ENCODE results near the gene ERCC6L.

The ERCC6L gene

GRCh38 chrX:72238721-72239475, at the start of gene ERCC6L:
Gene ERCC6L, minus strand, starts transcription at chrX:72239027. Its CDS starts 116 bp downstream, at chrX:72238911.
- peak; percentile 25 for DNase-seq (ENCODE audit: low read depth)

- DNase-seq (ENCODE audit: low read depth): no peak
Measured at GRCh38 chrX:72282302-72282701, 43.5 kb upstream of the ERCC6L start.

DNA sequence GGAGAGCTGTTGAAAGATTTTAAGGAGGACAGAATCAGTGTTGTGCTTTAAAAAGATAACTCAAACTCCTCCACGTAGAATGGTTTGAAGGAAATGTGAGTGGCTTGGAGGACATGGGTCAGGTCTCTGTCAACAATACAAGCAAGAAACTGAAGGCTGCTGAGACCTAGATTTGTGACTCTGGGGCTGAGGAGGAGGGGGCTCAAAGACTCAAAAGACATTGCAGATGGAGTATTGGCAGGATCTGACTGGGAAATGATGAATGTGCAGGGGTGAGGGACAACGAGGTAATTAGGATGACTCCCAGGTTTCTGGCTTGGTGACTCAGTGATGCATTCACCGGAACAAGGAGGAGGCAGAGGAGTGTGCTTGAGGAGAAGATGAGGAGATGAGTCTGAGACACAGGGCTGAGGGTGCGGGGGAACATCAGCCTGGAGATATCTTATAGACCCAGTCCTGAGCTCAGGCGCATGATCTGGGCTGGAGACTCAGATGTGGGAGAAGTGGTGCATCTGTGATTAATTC, 41.6 kb upstream of the ERCC6L start:
- no peak for DNase-seq (ENCODE audit: low read depth)

- DNase-seq (ENCODE audit: low read depth): no peak
Measured at GRCh38 chrX:72276478-72276953, 37.7 kb upstream of the ERCC6L start.

- no peak for DNase-seq (ENCODE audit: low read depth)
Measured at GRCh38 chrX:72274526-72274925, 35.7 kb upstream of the ERCC6L start.

DNA sequence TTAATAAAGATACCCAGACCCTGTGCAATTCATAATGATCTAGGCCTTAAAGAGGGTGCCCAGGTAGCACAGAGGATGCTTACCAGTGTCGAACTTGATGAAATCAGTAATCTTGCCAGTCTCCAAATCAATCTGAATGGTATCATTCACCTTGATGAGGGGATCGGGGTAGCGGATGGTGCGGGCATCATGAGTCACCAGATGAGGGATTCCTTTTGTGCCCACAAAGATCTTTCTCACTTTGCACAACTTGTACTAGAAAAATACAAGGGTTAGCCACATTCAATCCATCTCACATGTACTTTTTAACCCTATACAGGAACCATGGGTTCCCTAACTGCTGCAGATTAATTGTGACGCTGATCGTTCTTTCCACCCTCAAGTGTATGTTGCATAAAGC, 34.9 kb upstream of the ERCC6L start:
- DNase-seq (ENCODE audit: low read depth): no peak

GRCh38 chrX:72272868-72273267, 34.0 kb upstream of the ERCC6L start:
- DNase-seq (ENCODE audit: low read depth): no peak

GRCh38 chrX:72271812-72272211, 33.0 kb upstream of the ERCC6L start:
- DNase-seq (ENCODE audit: low read depth): no peak

DNA sequence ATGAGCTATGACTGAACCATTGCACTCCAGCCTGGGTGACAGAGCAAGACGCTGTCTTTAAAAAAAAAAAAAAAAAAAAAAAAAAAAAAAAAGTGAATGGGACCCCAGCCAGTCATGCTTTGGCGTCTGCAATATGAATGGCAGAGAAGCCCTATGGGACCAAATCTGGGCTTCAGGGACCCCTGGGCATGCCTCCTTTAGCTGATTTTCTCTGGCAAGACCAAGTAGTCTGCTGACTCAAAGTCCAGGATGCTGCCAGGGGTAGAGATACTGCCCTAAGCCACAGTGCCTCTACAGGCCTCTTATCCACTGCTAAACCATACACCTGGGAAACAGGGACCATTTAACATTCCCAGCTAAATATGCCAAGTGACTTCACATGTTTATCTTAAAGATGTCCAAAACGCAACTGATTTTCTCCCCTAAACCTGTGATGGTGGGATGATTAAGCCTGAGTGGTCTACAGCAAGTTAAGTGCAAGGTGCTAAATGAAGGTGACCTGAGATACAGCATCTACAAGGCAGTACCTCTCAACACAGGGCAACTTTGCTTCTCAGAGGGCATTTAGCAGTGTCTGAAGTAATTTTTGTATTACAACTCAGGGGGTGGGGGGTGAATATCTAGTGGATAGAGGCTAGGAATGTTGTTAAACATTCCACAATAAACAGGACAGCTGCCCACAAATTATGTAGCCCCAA, 32.4 kb upstream of the ERCC6L start:
- DNase-seq (ENCODE audit: low read depth): no peak

- DNase-seq (ENCODE audit: low read depth): no peak
Measured at GRCh38 chrX:72270316-72270866, 31.6 kb upstream of the ERCC6L start.

GRCh38 chrX:72269671-72270251, 30.9 kb upstream of the ERCC6L start:
- DNase-seq (ENCODE audit: low read depth): no peak

- DNase-seq (ENCODE audit: low read depth): no peak
Measured at GRCh38 chrX:72268597-72269365, 30.0 kb upstream of the ERCC6L start.

GRCh38 chrX:72265263-72265662, 26.4 kb upstream of the ERCC6L start:
- no peak for DNase-seq (ENCODE audit: low read depth)

DNA sequence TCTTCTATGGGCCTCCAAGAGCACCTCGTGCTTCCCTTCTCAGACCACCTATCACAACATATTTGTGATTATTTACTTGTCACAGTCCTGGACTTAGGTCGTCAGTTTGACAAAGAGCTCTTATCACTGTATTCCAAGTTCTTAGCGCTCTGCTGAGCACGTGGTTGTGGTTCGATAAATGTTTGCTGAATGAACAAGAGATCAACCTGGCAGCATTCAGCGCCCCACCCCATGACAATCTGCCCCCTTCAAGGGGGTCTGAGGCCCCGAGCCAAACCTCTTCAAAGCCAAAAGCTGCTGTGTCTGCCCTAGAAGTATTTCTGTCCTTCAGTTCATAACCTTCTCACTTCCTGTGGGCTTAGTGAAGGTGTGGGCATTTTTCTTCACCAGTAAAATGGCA, 23.2 kb upstream of the ERCC6L start:
- no peak for DNase-seq (ENCODE audit: low read depth)

GRCh38 chrX:72260448-72260847, 21.6 kb upstream of the ERCC6L start:
- DNase-seq (ENCODE audit: low read depth): no peak

- DNase-seq (ENCODE audit: low read depth): peak; percentile 42
Measured at GRCh38 chrX:72258174-72258573, 19.3 kb upstream of the ERCC6L start.

- no peak for DNase-seq (ENCODE audit: low read depth)
Measured at GRCh38 chrX:72255864-72256263, 17.0 kb upstream of the ERCC6L start.

GRCh38 chrX:72255445-72255844, 16.6 kb upstream of the ERCC6L start:
- no peak for DNase-seq (ENCODE audit: low read depth)

- DNase-seq (ENCODE audit: low read depth): no peak
Measured at GRCh38 chrX:72254816-72255215, 16.0 kb upstream of the ERCC6L start.

DNA sequence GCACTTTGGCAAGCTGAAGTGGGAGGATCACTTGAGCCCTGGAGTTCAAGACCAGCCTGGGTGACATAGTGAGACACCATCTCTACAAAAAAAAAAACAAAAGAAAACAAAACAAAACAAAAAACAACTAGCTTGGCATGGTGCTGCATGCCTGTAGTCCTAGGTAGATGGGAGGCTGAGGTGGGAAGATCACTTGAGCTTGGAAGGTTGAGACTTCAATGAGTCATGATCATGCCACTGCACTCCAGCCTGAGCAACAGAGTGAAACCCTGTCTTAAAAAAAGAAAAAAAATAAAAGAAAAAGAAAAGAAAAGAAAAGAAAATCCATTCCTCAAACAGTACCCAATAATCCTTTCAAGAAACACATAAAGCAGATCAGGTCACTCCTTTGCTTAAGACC, 14.9 kb upstream of the ERCC6L start:
- DNase-seq (ENCODE audit: low read depth): no peak

DNA sequence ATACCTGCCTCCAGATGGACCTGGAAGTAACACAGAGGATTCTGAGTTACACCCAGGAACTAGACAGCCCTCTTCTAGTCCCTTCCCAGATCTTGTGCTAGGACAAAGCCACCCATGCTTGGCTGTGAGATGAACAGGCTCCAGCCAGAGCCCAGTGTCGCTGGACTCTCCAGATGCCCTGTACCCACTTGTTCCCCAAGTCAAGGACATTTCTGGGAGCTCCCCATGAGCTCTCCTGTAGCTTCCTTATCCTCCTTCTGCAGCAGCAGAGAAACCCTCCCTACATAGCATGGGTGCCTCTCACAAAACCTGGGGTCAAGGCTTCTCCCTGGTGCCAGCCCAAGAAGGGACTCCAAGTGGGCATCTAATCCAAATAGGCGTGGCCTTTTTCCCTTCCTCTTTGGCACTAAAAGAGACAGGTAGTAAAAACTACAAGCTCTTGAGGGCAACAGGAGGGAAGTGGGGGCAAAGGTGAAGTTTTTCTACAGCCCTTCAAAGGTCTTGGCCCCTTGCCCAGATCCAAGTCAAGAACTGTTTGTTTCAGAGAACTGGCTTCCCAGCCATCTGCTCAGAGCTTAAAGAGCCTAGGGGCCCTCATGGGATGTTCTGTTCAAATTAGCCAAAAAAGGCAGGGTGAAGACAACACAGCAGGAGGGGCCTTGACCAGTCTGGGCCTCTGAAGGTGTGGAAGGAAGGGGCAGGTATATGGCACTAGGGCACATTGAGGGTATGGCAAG, 8.5 kb upstream of the ERCC6L start:
- no peak for DNase-seq (ENCODE audit: low read depth)
